WI38 (cell line): ENCODE measurements around the gene C16orf92.

Source experiments
- H3K4me3 ChIP-seq: 2 replicates; pipeline ENCODE4 v1.5.1; 2011; ENCODE audit warnings: low read depth, mild to moderate bottlenecking, control low read depth, low read length
- CTCF ChIP-seq: IDR thresholded peaks from 2 replicates; pipeline ENCODE4 v1.5.1; 2012; ENCODE audit warnings: low read depth, mild to moderate bottlenecking, control low read depth, low read length

Gene C16orf92

GRCh38 chr16:30022887-30023286, at the start of gene C16orf92:
TSS of gene C16orf92 (plus strand) at chr16:30023198. CDS start at chr16:30023341, 143 bp downstream.
- TF ChIP-seq CTCF = no peak
- no peak within 1 kb of the TSS for H3K4me3 ChIP-seq

GRCh38 chr16:29973384-29974246, 49.4 kb upstream of the C16orf92 start, which contains the start of gene TAOK2:
TSS of gene TAOK2 (plus strand) at chr16:29973868. CDS start at chr16:29977773, 3,905 bp downstream.
- H3K4me3 ChIP-seq = peak within 1 kb of the TSS; percentile 85
- no peak for TF ChIP-seq CTCF

- H3K4me3 ChIP-seq = peak overlapping the region; percentile 85
- TF ChIP-seq CTCF = no peak
These were observed 48.5 kb upstream of the C16orf92 start for GRCh38 chr16:29974291-29975133.

- no peak for TF ChIP-seq CTCF
- peak overlapping the region; percentile 85 for H3K4me3 ChIP-seq
These were observed 47.9 kb upstream of the C16orf92 start for GRCh38 chr16:29975134-29975538.

- peak overlapping the region; percentile 85 for H3K4me3 ChIP-seq
- no peak for TF ChIP-seq CTCF
These were observed 47.0 kb upstream of the C16orf92 start for GRCh38 chr16:29975811-29976511.

- no peak overlapping the region for H3K4me3 ChIP-seq
- TF ChIP-seq CTCF = no peak
These were observed 45.8 kb upstream of the C16orf92 start for GRCh38 chr16:29977063-29977825.
